Esophagus muscularis mucosa (tissue), 4 donors: ENCODE results near the gene PRR5L. TPM values are rescaled to one million over a fixed set of nuclear protein-coding genes. Genes with fewer than 3 reads are reported as not detected.

Experiments
- DNase-seq: peaks from one replicate; pipeline ENCODE4 v3.0.0-alpha.2; 2017; ENCODE audit errors: extremely low spot score
- H3K27ac ChIP-seq, 4 donors: fragments of 200-600 bp; sonication (generic); replicated peaks in 1 of 4; 1 replicate in 3 of 4; 2 replicates in 1 of 4; pipeline ENCODE4 v1.5.1; 2016 to 2019; ENCODE audit warnings: mild to moderate bottlenecking in 1 of 4
- H3K27me3 ChIP-seq, 4 donors: fragments of 200-600 bp; sonication (generic); one replicate each; pipeline versions ENCODE4 v1.5.1 to v1.6.0; 2016 to 2019
- H3K36me3 ChIP-seq, 4 donors: fragments of 200-600 bp; sonication (generic); one replicate each; pipeline ENCODE4 v1.5.1; 2016 to 2019
- H3K4me1 ChIP-seq, 4 donors: fragments of 200-600 bp; sonication (generic); one replicate each; pipeline ENCODE4 v1.5.1; 2016 to 2019
- H3K4me3 ChIP-seq, 4 donors: fragments of 200-600 bp; sonication (generic); 1 replicate in 2 of 4; 2 replicates in 2 of 4; pipeline ENCODE4 v1.5.1; 2016 to 2019; ENCODE audit warnings: mild to moderate bottlenecking in 4 of 4, moderate library complexity in 1 of 4
- H3K9me3 ChIP-seq, 4 donors: fragments of 200-600 bp; sonication (generic); 1 replicate in 3 of 4; 2 replicates in 1 of 4; pipeline ENCODE4 v1.5.1; 2016 to 2019
- EP300 ChIP-seq: sonication (generic); formaldehyde crosslinking; IDR thresholded peaks from one replicate; pipeline ENCODE4 v1.6.1; 2017; ENCODE audit warnings: antibody characterized with exemption
- POLR2A ChIP-seq: fragments of 450-650 bp; IDR thresholded peaks from one replicate; pipeline ENCODE4 v1.6.1; 2017; ENCODE audit warnings: antibody characterized with exemption, moderate library complexity, mild to moderate bottlenecking, low read depth
- POLR2AphosphoS5 ChIP-seq, 2 donors: sonication (generic); formaldehyde crosslinking; IDR thresholded peaks; one replicate each; pipeline ENCODE4 v1.6.1; 2017; ENCODE audit warnings: antibody characterized with exemption in 2 of 2
- WGBS: methylation state at CpG from one replicate; pipeline ENCODE4 v1.1.5; 2018; 5-methylcytosine and 5-hydroxymethylcytosine counted together
- intact Hi-C: fragments of 100-400 bp; cut with DNase I; formaldehyde crosslinking; loops from one replicate; pipeline ENCODE4 v1.15.1; 2023
- total RNA-seq, 4 donors: library from RNA; depleted of rRNA; stranded (reverse); fragments of >200 nt; gene quantifications; one replicate each; pipeline versions ENCODE4 v1.1.0 to v1.2.1, GENCODE V29; 2016
- TF ChIP-seq, protein P1 (sequence below), 3 experiments: fragments of 200-600 bp in 2 of 3; fragments of 450-650 bp in 1 of 3; sonication (generic) in 2 of 3; IDR thresholded peaks; one replicate each; pipeline ENCODE4 v1.5.1; 2017 to 2019; ENCODE audit warnings: antibody characterized with exemption in 3 of 3, mild to moderate bottlenecking in 2 of 3, moderate library complexity in 1 of 3

Gene PRR5L
- total RNA-seq, 4 donors from 2014 or later, result 1.7 to 9.6 (median 3.1) TPM

GRCh38 chr11:36421546-36422155 is 125.6 kb downstream of the PRR5L start:
- no peak for TF ChIP-seq POLR2A
- TF ChIP-seq, protein P1, sequence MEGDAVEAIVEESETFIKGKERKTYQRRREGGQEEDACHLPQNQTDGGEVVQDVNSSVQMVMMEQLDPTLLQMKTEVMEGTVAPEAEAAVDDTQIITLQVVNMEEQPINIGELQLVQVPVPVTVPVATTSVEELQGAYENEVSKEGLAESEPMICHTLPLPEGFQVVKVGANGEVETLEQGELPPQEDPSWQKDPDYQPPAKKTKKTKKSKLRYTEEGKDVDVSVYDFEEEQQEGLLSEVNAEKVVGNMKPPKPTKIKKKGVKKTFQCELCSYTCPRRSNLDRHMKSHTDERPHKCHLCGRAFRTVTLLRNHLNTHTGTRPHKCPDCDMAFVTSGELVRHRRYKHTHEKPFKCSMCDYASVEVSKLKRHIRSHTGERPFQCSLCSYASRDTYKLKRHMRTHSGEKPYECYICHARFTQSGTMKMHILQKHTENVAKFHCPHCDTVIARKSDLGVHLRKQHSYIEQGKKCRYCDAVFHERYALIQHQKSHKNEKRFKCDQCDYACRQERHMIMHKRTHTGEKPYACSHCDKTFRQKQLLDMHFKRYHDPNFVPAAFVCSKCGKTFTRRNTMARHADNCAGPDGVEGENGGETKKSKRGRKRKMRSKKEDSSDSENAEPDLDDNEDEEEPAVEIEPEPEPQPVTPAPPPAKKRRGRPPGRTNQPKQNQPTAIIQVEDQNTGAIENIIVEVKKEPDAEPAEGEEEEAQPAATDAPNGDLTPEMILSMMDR (IDR thresholded peaks at IDR 0.05), result no peak
- no peak for TF ChIP-seq POLR2AphosphoS5 (IDR thresholded peaks at IDR 0.05)
- no peak for TF ChIP-seq EP300
- H3K36me3 ChIP-seq, result peaks cover 0 to 7% (median 0%) of the 10 kb centered on the region in 4 donors
- no peak overlapping the region for H3K4me3 ChIP-seq
- intact Hi-C loops, result no loop called here
- H3K9me3 ChIP-seq, result no peaks in the 10 kb centered on the region
- WGBS, result 71% methylated on average over 6 of the region's 6 CpGs
- H3K27me3 ChIP-seq, result peaks cover 0 to 22% (median 0%) of the 10 kb centered on the region in 4 donors
- DNase-seq, result no peak
- peak overlapping the region in 1 of 4 donors; percentile 2 for H3K27ac ChIP-seq
- H3K4me1 ChIP-seq, result peaks cover 0 to 18% (median 16%) of the 10 kb centered on the region in 4 donors

DNA sequence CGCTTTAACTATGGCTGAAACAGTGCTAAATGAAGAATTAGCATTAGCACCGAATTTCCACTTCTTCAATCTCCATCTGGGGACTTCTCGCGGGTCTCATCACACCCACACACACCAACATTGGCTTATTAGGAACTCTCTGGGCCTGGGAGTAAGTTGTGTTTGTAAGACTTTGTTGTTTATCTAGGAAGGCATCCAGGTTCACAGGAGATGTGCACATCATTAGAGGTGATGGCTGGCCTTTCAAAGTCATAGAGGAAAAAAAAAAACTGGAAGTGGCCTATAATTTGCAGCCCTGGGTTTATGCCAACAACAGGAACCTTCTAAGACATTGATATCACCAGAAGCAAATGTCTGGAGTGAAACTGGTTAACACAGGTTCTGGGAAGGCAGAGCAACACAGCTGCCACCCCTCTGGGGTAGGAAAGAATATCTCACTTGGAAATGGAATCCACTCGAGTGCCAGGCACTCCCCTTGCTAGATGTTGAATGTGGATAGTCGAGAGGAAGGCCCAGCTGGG is 129.5 kb downstream of the PRR5L start:
- 73% methylated on average over 6 of the region's 6 CpGs for WGBS
- H3K27me3 ChIP-seq, result peaks cover 0 to 34% (median 0%) of the 10 kb centered on the region in 4 donors
- DNase-seq, result no peak
- no peaks in the 10 kb centered on the region for H3K9me3 ChIP-seq
- no peak for TF ChIP-seq EP300
- TF ChIP-seq, protein P1 (IDR thresholded peaks at IDR 0.05), result no peak
- TF ChIP-seq POLR2AphosphoS5 (IDR thresholded peaks at IDR 0.05), result no peak
- TF ChIP-seq POLR2A, result no peak
- intact Hi-C loops, result no loop called here
- no peaks in the 10 kb centered on the region for H3K36me3 ChIP-seq
- no peak overlapping the region for H3K4me3 ChIP-seq
- no peak overlapping the region for H3K27ac ChIP-seq
- peaks cover 0 to 16% (median 12%) of the 10 kb centered on the region in 4 donors for H3K4me1 ChIP-seq

- peaks cover 0 to 34% (median 0%) of the 10 kb centered on the region in 4 donors for H3K27me3 ChIP-seq
- no peaks in the 10 kb centered on the region for H3K36me3 ChIP-seq
- peaks cover 0 to 9% (median 5%) of the 10 kb centered on the region in 4 donors for H3K4me1 ChIP-seq
- H3K9me3 ChIP-seq, result no peaks in the 10 kb centered on the region
- no peak for TF ChIP-seq POLR2A
- TF ChIP-seq, protein P1 (IDR thresholded peaks at IDR 0.05), result no peak
- no peak for TF ChIP-seq EP300
- no peak for TF ChIP-seq POLR2AphosphoS5 (IDR thresholded peaks at IDR 0.05)
- H3K4me3 ChIP-seq, result no peak overlapping the region
- intact Hi-C loops, result no loop called here
- 86% methylated on average over 4 of the region's 4 CpGs for WGBS
- no peak overlapping the region for H3K27ac ChIP-seq
- no peak for DNase-seq
These were observed 130.2 kb downstream of the PRR5L start for GRCh38 chr11:36426226-36426848.

- peaks cover 0 to 4% (median 0%) of the 10 kb centered on the region in 4 donors for H3K4me1 ChIP-seq
- intact Hi-C loops, result no loop called here
- no peak for DNase-seq
- TF ChIP-seq, protein P1 (IDR thresholded peaks at IDR 0.05), result no peak
- no peak for TF ChIP-seq POLR2A
- no peak for TF ChIP-seq EP300
- TF ChIP-seq POLR2AphosphoS5 (IDR thresholded peaks at IDR 0.05), result no peak
- H3K36me3 ChIP-seq, result no peaks in the 10 kb centered on the region
- peaks cover 0 to 28% (median 0%) of the 10 kb centered on the region in 4 donors for H3K27me3 ChIP-seq
- H3K9me3 ChIP-seq, result no peaks in the 10 kb centered on the region
- no peak overlapping the region for H3K4me3 ChIP-seq
- WGBS, result 60% methylated on average over 4 of the region's 4 CpGs
- no peak overlapping the region for H3K27ac ChIP-seq
These were observed 131.0 kb downstream of the PRR5L start for GRCh38 chr11:36427079-36427478.
